Astrocyte (in vitro differentiated cells and primary cell): ENCODE data around the gene DERL3. TPM values are rescaled to one million over a fixed set of nuclear protein-coding genes. Genes with fewer than 3 reads are reported as not detected.
A peak's percentile ranks its signal among the peaks of the same experiment; 100 is the strongest.

Source experiments
- DNase-seq: peaks from one replicate; pipeline ENCODE4 v3.0.0-alpha.2; 2010; ENCODE audit warnings: low read depth
- FAIRE-seq: peaks from 2 replicates; lab custom pipeline; 2011; peaks lifted over from hg19 to GRCh38; lab: Jason Lieb, UNC
- H2AFZ ChIP-seq: 2 replicates; pipeline ENCODE4 v1.6.0; 2012; ENCODE audit warnings: low read depth, low read length, inconsistent platforms
- H3K27ac ChIP-seq: 2 replicates; pipeline ENCODE4 v1.5.1; 2011; ENCODE audit warnings: low read depth, low read length, inconsistent platforms
- H3K27me3 ChIP-seq: 2 replicates; pipeline ENCODE4 v1.6.0; 2011; ENCODE audit warnings: low read length, inconsistent platforms; ENCODE audit not compliant: insufficient read depth
- H3K36me3 ChIP-seq: 2 replicates; pipeline ENCODE4 v1.5.1; 2011; ENCODE audit warnings: low read length, inconsistent platforms; ENCODE audit not compliant: insufficient read depth
- H3K4me1 ChIP-seq: 2 replicates; pipeline ENCODE4 v1.5.1; 2011; ENCODE audit warnings: low read length, inconsistent platforms; ENCODE audit not compliant: insufficient read depth
- H3K4me2 ChIP-seq: 2 replicates; pipeline ENCODE4 v1.6.0; 2012; ENCODE audit warnings: low read length, inconsistent platforms
- H3K4me3 ChIP-seq: 2 replicates; pipeline ENCODE4 v1.5.1; 2011; ENCODE audit warnings: low read depth, mild to moderate bottlenecking, low read length, inconsistent platforms; ENCODE audit not compliant: insufficient read depth
- H3K79me2 ChIP-seq: 2 replicates; pipeline ENCODE4 v1.6.0; 2012; ENCODE audit warnings: mild to moderate bottlenecking, low read length, inconsistent platforms; ENCODE audit not compliant: insufficient read depth
- H3K9ac ChIP-seq: 2 replicates; pipeline ENCODE4 v1.6.0; 2012; ENCODE audit warnings: mild to moderate bottlenecking, low read length, inconsistent platforms
- H3K9me3 ChIP-seq: 2 replicates; pipeline ENCODE4 v1.5.1; 2012; ENCODE audit warnings: low read depth, mild to moderate bottlenecking, low read length, inconsistent platforms; ENCODE audit not compliant: insufficient read depth
- H4K20me1 ChIP-seq: 2 replicates; pipeline ENCODE4 v1.6.0; 2012; ENCODE audit warnings: low read length, inconsistent platforms; ENCODE audit not compliant: insufficient read depth
- H3K27ac Mint-ChIP-seq: one replicate; pipeline ENCODE4 v1.8.0; 2021; ENCODE audit warnings: mild to moderate bottlenecking, mixed read lengths; ENCODE audit not compliant: unreplicated experiment
- H3K27me3 Mint-ChIP-seq: one replicate; pipeline ENCODE4 v1.8.0; 2021; ENCODE audit warnings: low read depth, mixed read lengths; ENCODE audit not compliant: unreplicated experiment
- H3K36me3 Mint-ChIP-seq: one replicate; pipeline ENCODE4 v1.8.0; 2021; ENCODE audit warnings: low read depth, mixed read lengths; ENCODE audit not compliant: unreplicated experiment
- H3K4me1 Mint-ChIP-seq: one replicate; pipeline ENCODE4 v1.8.0; 2021; ENCODE audit warnings: low read depth, mixed read lengths; ENCODE audit not compliant: unreplicated experiment
- H3K4me3 Mint-ChIP-seq: one replicate; pipeline ENCODE4 v1.8.0; 2021; ENCODE audit warnings: mild to moderate bottlenecking, moderate library complexity, mixed read lengths; ENCODE audit not compliant: unreplicated experiment
- H3K9me3 Mint-ChIP-seq: one replicate; pipeline ENCODE4 v1.8.0; 2021; ENCODE audit warnings: mild to moderate bottlenecking, mixed read lengths; ENCODE audit not compliant: unreplicated experiment
- CTCF ChIP-seq: IDR thresholded peaks from 2 replicates; pipeline ENCODE4 v1.5.1; 2011; ENCODE audit warnings: low read depth, mild to moderate bottlenecking, inconsistent platforms, low read length, moderate library complexity; ENCODE audit not compliant: insufficient read depth
- EZH2 ChIP-seq: IDR thresholded peaks from 2 replicates; pipeline ENCODE4 v1.6.1; 2012; ENCODE audit warnings: mild to moderate bottlenecking, low read length, inconsistent platforms; ENCODE audit not compliant: insufficient read depth
- total RNA-seq: library from RNA; stranded (reverse); gene quantifications from 2 replicates; pipeline ENCODE4 v1.2.1, GENCODE V29; 2021

DERL3 gene
- total RNA-seq, 1 donor from 2014 or later: 0.82 TPM

DNA sequence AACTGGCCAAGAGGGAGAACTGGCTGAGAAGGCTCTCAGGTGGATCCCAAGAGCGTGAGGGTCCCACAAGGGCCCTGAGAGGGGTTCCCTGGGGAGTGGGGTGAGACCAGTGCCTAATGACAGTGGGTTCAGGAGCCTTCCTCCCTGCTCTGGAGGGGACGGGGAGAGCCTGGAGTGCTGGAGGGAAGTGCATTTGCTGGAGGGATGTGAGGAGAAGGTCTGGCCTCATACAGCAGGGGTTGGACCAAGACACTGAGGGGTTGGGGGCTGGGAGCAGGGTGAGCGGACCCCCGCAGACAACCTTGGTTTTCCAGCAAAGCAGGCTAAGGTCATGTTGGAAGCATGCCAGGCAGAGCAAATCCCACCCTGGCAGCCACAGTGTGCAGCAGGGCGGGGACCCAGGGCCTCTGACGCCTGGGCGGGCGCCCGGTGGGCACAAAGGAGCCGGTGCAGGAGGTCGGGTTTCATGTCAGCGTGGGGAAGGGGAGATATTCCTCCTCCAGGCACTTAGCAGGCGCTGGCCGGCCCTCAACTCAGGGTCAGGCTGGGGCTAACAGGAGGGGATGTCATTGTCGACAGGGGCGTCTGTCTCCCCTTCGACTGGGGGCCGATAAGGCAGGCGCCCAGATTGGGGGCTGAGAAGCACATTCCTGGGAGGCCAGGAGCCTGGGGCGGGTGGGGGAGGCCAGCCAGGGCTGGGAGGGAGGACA is 3.1 kb upstream of the DERL3 start:
- DNase-seq: no peak
- H3K4me1 Mint-ChIP-seq: peaks cover 23% of the 10 kb centered on the region
- Histone ChIP-seq H4K20me1 (peaks cover 4% of the 10 kb centered on the region), H3K4me3 (no peak overlapping the region), H3K36me3 (no peaks in the 10 kb centered on the region), H3K79me2 (no peaks in the 10 kb centered on the region), H3K4me2 (no peak overlapping the region), H2AFZ (no peak overlapping the region), H3K27me3 (no peaks in the 10 kb centered on the region), H3K9me3 (no peaks in the 10 kb centered on the region), H3K9ac (no peak overlapping the region), H3K4me1 (peaks cover 24% of the 10 kb centered on the region), H3K27ac (no peak overlapping the region)
- H3K27me3 Mint-ChIP-seq: peaks cover 10% of the 10 kb centered on the region
- peaks cover 3% of the 10 kb centered on the region for H3K36me3 Mint-ChIP-seq
- TF ChIP-seq CTCF (no peak), EZH2 (peak; percentile 18)
- H3K9me3 Mint-ChIP-seq: no peaks in the 10 kb centered on the region
- H3K27ac Mint-ChIP-seq: no peak overlapping the region
- no peak overlapping the region for H3K4me3 Mint-ChIP-seq
- FAIRE-seq: no peak

DNA sequence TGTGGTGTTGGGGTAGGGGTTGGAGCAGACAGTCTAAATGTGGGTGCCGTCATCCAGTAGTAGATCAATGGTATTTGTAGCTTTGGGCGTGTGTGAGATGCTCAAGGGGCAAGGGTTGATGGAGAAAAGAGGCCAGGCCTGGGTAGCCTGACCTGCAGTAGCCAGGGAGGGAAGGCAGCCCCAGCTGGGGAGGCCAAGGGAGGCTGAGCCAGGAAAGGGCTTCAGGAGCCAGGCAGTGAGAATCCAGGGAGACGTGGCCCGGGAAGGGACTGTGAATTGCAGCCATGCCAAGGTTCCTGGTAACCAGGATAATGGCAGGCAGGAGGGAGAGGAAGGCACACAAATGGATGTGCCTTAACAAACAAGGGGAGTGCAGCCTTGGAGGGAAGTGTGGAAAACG is 2.5 kb upstream of the DERL3 start:
- Mint-ChIP-seq H3K36me3 (peaks cover 3% of the 10 kb centered on the region), H3K27me3 (peaks cover 10% of the 10 kb centered on the region), H3K9me3 (no peaks in the 10 kb centered on the region), H3K4me3 (no peak overlapping the region), H3K4me1 (peaks cover 17% of the 10 kb centered on the region), H3K27ac (no peak overlapping the region)
- Histone ChIP-seq H3K4me1 (peaks cover 18% of the 10 kb centered on the region), H3K4me3 (no peak overlapping the region), H4K20me1 (peaks cover 4% of the 10 kb centered on the region), H3K27me3 (no peaks in the 10 kb centered on the region), H3K4me2 (no peak overlapping the region), H3K36me3 (no peaks in the 10 kb centered on the region), H2AFZ (no peak overlapping the region), H3K79me2 (no peaks in the 10 kb centered on the region), H3K9ac (no peak overlapping the region), H3K27ac (no peak overlapping the region), H3K9me3 (no peaks in the 10 kb centered on the region)
- DNase-seq (no peak), FAIRE-seq (no peak)
- TF ChIP-seq CTCF (no peak), EZH2 (peak; percentile 12)

GRCh38 chr22:23840026-23840425 is 1.2 kb upstream of the DERL3 start:
- H3K4me3 Mint-ChIP-seq: no peak overlapping the region
- H3K4me1 Mint-ChIP-seq: peaks cover 6% of the 10 kb centered on the region

More at GRCh38 chr22:23840026-23840425, 1.2 kb upstream of the DERL3 start:
- Histone ChIP-seq H4K20me1 (peaks cover 10% of the 10 kb centered on the region), H3K27ac (no peak overlapping the region), H3K79me2 (no peaks in the 10 kb centered on the region), H3K9ac (no peak overlapping the region), H3K27me3 (no peaks in the 10 kb centered on the region), H2AFZ (no peak overlapping the region), H3K9me3 (no peaks in the 10 kb centered on the region), H3K4me2 (no peak overlapping the region), H3K36me3 (peaks cover 4% of the 10 kb centered on the region), H3K4me1 (peaks cover 12% of the 10 kb centered on the region), H3K4me3 (no peak overlapping the region)
- DNase-seq: no peak
- H3K36me3 Mint-ChIP-seq: peaks cover 3% of the 10 kb centered on the region
- no peak overlapping the region for H3K27ac Mint-ChIP-seq
- no peak for FAIRE-seq
- peaks cover 10% of the 10 kb centered on the region for H3K27me3 Mint-ChIP-seq
- no peak for TF ChIP-seq EZH2
- TF ChIP-seq CTCF: no peak
- H3K9me3 Mint-ChIP-seq: no peaks in the 10 kb centered on the region
